NCI-H2029 (cell line): Measurements from ENCODE around the gene CTTN.
"Not testable (repeated sequence)": the region's sequence is repeated elsewhere in the genome, so short reads cannot be mapped to it uniquely, and the experiment has no call there.

Experiments
- DNase-seq: peaks from one replicate; lab custom pipeline; 2025; lab: John Stamatoyannopoulos, UW

CTTN gene

DNA sequence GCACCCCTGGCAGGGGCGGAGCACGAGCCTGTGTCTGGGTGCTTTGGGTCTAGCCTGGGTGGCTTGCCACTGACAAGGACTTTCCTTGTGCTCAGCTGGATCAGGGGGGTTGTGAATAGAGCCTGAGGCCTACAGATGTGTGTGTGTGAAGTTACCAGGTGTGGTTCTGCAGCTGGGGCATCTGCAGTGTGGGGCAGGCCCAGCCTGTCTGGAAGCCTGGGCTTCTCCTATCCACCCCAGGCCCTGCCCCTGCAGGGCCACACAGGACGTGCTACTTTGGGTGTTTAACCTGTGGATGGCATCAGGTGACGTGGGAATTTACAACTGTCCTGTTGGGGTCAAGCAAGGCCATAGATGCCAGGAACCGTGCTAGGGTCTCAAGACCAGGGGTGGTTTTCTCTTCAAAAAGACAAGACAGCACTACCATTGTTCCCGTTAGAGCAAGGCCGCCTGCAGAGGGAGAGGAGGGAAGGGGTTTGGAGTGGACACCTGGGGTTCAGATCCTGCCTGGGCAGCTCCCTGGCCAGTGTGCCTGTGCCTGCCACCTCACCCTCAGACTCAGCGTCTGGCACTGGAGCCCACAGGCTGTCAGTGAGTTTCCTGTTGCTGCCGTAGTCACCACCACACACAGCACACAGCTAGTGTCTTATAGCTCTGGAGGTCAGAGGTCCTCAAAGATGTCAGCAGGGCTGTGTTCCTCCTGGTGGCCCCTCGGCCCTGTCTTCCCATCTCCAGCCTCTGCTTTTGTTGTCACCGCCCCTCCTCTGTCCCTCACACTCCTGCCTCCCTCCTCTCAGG, 31.6 kb downstream of the CTTN start:
- DNase-seq = no peak

DNA sequence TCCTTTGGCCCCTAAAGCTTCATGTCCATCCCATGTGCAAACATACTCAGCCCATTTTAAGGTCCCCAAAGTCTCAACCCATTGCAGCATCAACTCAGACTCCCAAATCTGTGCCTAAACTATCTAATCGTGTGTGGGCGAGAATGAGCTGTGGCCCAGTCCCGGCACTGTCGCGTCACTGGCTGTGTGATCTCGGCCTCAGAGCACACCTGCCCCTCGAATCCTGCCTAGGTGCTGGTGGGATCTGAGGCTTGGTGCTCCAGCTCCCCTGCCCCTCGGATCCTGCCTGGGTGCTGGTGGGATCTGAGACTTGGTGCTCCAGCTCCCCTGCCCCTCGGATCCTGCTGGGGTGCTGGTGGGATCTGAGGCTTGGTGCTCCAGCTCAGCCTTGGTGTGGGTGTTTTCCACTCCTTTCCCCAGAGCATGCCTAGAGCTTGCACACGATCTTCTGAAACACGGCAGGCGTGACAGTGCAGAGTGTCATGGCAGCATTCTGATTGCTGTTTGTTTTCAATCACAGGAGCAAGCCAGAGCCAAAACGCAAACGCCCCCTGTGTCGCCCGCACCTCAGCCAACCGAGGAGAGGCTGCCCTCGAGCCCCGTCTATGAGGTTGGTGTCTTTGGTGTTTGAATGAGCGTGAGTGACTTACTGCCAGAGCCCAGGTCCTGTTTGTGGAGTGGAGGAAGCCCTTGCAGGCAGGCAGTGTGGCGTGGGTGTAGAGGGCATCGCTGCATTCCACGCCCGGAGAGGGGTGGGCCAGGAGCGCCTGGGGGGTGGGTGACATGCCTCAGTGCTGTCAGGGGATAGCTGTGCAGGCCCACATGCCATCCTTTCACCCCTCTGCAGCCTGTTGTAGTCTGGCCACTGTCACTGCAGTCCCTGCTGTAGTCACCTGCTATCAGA, 32.6 kb downstream of the CTTN start:
- no peak for DNase-seq

DNA sequence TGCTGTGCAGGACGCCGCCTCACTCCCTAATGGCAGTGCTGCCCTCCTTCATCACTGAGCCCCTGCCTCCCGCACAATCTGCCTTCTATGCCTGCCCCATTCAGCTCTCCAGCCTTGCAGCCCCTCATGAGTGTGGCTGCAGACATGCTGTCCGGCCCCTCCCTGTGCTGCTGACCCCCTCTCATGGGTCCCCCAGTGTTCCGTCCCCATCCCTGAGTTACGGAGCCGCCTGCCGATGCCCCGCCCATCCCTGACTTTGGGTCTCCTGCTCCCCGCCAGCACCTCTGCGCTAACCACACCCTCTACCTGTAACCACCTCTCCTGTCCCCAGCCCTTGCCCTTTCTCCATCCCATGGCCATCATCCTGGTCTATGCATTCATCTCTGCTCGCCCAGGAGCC, 33.3 kb downstream of the CTTN start:
- no peak for DNase-seq

DNA sequence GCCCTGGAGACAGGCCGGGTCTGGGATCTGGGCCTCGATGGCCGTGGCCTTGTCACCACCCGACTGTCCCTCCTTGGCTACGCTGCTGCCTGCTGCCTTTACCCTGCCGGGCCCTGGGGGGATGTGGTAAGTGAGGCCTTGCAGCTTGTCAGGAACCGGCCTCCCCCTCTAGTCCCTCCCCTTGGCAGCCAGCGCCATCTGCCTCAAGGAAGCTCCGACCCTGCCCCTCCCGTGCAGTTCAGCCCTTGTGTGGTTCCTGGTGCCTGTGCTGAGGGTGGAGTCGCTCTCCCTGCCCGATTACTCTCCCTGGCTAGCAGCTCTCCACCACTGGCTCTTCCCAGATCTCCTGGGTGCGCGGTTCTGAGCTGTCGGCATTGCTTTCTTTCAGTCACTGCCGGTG, 33.7 kb downstream of the CTTN start:
- DNase-seq = no peak

DNA sequence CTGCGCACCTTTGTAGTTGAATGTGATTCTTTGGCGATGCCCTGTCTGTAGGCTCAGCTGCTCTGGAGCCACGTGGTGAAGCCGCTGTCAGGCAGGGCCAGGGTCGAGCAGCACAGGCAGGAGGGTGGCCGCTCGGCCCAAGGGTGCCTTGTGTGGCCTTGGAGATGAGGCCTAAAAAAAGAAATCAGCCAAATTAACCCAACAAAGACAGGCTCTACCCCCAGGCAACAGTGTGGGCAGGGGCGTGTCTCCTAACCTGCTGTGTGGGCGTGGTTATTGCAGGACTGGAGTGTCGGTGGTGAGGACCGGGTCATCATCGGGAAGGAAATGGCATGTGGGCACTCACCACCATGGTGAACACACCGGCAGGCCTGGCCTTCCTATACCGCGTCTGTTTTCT, 34.3 kb downstream of the CTTN start:
- DNase-seq = no peak

DNA sequence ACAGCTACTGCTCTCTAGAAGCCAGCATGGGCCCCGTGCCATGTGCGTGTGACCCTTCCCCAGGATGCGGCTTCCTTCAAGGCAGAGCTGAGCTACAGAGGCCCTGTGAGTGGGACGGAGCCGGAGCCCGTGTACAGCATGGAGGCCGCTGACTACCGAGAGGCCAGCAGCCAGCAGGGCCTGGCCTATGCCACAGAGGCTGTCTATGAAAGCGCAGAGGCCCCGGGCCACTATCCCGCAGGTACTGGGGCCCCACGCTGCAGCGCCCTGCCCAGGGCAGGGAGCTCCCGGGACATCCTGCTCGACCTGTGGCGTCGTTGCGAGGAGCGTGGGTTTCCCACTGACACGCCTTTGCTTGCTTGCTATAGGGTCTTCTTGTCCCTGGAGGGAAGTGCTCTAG, 34.7 kb downstream of the CTTN start:
- no peak for DNase-seq

DNA sequence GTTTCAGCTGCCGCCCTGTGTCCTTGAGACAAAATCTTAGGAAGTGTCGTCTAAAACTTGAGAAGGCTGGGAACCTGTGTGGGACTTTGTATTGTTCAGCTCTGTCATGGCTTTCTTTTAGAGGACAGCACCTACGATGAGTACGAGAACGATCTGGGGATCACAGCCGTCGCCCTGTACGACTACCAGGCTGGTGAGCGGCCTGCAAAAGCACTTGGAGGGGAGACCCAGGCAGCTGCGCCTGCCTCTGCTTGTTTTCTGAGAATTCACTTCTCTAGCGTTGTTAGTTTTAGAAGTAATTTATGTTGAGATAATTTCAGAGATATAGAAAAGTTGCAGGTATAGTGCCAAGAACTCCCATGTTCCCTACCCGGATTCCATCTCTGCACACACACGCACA, 35.2 kb downstream of the CTTN start:
- DNase-seq = no peak

DNA sequence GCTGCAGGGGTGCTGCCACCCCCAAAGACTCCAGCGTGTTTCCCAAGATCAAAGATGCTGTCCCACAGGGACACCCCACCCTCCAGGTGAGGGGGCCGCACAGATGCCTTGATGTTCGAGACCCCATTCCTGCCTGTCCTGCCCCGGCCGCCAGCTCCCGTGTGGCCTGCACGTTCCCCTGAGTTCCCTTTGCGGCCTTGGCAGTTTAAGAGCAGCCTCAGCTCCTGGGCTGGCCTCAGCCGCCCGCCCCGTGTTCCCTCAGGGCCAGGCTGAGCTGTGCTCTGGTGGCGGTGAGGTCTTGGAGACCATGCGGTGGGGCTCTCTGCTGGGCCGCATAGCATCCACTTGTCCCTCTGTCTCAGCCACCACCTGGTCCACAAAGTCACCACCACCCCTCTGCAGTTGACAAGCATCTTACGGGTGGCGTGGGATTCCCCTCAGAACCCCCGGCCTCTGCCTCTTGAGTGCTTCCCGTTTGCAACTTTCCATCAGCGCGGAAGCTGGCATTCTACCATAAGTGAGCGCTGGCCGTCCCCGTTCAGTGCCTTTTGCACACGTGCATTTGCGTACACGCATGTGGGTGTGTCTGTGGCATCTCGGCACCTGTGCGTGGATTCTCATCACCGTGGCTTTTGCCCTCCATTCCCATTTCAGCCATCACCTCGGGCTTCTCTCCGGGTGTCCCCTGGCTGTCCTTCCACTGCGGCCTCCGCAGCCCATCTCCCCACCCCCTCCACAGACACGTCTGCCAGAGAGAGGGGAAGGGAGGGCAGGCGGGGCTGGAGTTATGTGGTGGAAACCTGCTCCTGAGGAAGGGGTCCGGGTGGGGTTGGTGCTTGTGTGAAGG, 35.9 kb downstream of the CTTN start:
- DNase-seq = no peak

DNA sequence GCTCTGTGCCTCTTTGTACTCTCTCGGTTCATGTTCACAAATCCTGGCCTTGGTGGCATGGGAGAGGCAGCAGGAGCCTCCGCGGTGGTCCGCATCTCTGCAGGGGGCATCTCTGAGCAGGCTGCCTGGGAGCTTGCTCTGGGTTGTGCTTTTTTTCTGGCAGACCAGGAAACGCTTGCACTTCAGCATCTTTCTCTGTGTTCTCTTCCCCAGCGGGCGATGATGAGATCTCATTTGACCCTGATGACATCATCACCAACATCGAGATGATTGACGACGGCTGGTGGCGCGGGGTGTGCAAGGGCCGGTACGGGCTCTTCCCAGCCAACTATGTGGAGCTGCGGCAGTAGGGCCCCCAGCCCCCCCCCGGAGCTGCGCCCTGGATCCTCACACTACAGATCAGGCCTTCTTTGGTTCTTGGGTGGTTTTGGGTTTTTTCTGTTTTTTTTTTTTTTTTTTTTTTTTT, 36.5 kb downstream of the CTTN start:
- no peak for DNase-seq

DNA sequence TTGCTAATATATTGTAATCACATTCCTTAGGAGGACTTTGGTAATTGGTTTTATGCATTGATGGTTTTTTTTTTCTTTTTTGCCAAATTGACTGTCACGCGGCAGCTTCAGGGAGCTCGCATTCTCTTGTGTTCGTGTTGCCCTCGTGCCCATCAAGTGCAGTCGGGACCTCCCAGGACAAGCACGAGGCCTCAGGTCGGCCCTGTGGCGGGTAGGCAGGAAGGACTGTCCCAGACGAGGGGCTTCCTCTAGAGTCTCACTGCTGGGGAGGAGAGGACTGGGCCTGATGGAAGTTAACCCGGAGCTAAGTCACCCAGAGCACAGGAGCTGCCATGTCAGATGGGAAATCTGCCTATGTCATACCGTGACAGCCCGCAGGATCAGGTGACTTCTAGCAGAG, 37.0 kb downstream of the CTTN start:
- DNase-seq = no peak

DNA sequence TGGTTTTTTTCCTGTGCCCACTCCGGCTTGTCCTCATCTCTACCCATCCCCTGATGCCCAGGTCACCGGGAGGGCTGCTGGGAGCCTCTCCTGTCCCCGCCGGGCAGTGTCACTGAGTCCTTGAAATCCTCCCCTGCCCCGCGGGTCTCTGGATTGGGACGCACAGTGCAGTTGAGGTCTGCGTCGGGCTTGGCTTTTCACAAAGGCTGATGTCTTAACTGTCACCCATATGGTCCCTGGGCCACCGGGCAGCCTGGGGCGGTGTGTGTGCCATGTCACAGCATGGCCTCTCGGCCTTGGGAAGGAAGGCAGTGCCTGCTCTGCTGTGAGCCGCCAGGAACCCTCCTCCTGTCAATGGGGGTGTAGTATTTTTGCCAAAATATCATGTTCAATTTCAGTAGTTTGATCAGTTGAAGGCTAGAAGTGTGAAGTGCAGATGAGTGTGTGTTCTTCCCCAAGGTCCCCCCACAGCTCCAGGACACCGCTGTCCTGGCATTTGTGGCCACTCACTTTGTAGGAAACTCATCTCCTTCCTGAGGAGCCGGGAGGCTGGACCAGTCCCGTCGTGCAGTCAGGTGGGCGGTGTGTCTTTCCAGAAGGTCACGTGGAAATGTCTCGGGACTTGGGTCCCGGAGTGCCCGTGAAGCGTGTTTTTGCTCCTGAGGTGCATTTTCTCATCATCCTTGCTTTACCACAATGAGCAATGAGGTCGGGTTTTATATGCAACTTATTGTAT, 37.6 kb downstream of the CTTN start:
- no peak for DNase-seq

DNA sequence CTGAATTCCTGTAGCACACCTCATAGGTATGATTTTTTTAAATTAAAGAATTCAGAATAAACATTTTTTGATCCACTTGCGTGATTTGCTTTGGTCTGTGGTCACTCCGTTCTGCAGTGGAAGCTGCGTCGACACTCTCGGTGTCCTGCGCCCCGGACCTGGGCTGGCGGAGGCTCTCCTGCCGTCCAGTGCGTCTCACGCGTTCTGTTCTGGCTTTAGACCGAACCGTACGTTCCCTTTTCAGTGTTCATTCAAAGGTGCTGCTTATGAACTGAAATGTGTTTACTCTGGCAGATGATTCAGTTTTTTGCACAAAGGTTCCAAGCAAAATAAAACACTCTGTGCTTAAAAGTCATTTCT, 38.2 kb downstream of the CTTN start:
- no peak for DNase-seq

DNA sequence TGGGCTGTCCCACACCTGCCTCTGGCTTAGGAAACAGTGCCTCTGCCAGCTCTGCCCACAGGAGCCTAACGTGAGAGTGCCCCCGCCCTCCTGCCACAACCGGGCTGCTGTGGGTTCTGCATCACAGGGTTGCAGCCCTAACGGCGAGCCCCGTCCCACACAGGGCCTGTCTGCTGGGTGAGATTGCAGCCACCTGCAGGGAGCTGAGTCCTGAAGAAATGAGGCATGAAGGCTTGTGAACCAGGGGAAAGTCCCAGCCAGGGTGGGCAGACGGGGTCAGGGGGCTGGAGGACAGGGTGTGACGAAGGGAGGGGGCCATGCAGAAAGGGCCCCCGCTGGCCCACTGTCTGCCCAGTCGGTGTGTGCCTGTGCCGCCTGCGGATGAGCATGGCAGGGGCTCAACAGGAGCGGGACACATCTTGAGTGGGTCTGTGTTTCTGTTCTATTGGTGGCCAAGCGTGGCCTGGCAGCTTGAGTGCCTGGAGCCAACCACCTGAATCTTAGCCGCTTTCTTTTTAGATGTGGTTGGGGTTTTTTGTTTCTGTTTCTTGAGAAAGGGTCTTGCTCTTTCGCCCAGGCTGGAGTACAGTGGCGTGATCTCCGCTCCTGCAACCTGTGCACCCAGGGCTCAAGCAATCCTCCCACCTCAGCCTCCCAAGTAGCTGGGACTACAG, 38.9 kb downstream of the CTTN start:
- no peak for DNase-seq

DNA sequence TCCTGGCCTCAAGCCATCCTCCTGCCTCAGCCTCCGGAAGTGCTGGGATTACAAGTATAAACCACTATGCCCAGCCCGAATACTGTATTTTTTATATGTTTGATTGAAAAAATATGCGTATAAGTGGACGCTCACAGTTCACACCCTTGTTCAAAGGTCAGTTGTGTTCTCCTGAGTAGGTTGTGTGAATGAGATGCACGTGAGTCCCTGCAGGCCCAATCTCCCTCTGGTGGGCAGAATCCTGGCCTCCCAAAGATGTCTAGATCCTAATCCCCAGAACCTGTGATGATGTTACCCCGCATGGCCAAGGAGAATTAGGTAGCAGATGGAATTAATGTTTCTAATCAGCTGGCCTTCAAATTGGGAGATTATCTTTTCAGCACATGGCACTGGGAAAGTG, 41.9 kb downstream of the CTTN start:
- no peak for DNase-seq

DNA sequence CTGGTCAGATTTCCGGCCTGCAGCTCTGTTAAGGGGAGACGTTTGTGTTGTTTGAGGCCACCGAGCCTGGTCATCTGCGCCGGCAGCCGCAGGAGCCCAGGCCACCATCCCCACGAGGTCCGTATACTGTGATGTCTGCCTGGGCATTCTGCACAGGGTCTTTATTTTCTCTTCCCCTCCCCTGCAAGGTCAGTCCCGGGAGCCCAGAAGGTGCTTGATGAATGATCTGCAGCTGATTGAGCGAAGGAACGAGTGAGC, 45.4 kb downstream of the CTTN start:
- no peak for DNase-seq

DNA sequence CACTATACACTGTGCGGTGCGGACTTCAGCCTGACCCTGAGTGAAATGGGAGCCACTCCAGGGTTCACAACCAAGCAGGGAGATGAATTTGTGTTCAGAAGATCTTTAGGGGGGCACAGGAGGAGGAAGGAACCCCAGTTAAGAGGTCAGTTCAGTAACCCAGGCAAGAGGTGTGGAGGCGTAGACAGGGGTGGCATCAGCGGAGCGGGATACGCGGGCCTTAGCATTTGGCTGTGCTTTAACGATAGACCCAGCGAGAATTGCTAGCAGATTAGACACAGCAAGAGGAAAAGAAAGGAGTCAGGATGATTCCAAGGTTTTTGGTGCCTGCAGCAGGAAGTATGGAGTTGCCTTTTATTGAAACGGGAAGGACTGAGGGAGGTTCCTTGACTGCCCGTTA, 46.8 kb downstream of the CTTN start:
- DNase-seq = no peak

DNA sequence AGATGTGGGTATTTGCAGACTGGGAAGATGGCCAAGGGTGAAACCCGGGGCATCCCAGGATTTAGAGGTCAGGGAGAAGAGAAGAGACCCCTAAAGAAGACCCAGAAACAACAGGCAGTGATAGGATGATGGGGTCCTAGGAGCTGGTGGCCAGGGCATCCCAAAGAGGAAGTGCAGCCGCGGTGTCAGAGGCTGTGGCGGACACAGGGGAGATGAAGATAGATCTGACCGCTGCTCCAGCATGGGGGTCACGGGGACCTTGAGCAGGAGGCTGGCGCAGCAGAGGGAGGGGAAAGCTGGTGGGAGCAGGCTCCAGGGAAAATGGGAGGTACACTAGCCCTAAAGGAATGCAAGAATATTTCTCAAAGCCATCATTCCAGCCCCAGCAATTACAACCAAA, 47.3 kb downstream of the CTTN start:
- no peak for DNase-seq

DNA sequence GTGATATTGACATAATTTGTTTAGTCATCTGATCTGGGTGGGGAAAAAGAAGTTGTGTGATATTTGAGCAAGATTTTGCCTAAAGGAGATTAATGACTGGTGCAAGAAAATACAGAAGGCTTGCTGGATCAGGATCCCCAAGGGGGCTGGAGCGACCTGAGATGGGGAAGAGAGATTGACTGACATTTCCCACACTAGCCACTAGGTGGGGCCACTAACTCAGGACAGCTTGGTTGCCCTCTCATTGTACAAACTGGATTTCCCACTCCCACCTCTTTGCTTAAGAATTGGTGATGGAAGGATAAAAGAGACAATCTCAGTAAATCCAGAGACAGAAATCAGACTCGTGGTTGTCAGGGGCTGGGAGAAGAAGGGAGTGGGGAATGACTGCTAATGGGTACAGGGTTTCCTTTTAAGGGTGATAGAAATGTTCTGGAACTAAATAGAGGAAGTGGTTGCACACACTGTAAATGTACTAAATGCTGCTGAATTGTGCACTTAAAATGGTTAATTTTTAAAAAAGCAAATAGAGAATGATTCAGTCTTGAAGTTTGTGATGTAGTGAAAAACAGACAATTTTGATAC, 50.7 kb downstream of the CTTN start:
- no peak for DNase-seq

DNA sequence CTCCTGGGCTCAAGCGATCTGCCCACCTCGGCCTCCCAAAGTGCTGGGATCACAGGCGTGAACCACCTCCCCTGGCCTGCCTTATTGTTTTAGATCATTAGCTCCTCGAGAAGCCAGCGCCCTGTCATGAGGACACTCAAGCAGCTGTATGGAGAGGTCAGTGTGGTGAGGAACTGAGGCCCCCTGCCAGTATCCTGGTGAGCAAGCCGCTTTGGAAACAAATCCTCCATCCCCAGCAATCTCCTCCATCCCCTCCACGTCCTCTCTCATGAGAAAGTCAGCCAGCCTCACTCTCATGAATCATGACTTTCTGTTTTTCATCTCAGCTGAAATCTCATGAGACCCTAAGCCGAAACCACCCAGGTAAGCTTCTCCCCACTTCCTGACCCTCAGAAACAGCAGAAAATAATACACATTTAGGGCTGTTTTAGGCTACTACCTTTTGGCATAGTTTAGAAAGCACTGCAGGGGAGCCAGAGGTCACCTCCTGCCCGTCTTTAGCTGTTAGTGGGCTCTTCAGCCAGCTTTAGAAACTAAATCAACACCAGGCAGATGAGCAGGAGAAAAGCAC, 56.0 kb downstream of the CTTN start:
- DNase-seq = no peak

DNA sequence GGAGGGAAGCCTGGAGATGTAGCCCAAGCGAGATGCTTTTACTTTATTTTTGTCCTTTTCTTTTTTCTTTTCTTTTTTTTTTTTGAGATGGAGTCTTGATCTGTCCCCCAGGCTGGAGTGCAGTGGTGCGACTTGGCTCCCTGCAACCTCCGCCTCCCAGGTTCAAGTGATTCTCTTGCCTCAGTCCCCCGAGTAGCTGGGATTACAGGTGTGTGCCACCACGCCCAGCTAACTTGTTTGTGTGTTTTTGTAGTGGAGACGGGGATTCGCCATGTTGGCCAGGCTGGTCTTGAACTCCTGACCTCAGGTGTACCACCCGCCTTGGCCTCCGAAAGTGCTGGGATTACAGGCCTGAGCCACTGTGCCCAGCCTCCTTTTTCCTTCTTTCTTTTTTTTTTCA, 56.5 kb downstream of the CTTN start:
- DNase-seq = not testable (repeated sequence)

DNA sequence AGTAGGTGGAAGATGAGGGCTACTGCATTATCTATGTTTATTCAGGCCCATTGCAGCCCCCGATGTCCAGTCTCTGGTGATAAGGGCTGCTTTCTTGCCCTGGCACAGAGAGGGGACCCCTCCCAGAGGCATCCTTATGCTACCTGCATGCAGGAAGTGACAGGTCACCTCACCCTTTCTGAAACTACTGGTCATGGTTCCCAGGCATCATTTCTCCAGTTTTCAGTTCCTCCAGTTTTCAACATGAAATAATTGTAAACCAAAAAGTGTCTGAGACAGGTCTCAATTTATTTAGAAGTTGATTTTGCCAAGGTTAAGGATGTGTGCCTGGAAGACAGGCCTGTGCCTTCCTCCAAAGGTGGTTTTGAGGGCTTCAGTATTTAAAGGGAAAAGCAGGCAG, 57.0 kb downstream of the CTTN start:
- DNase-seq = no peak
